ENCODE data around the gene DSCAML1.

GRCh38 chr11:117441146-117441975 lies 355.7 kb downstream of the DSCAML1 start:
- TF ChIP-seq CTCF (IDR thresholded peaks at IDR 0.05; ENCODE audit: low read depth, low read length): no peak
- no peak for TF ChIP-seq EZH2phosphoT487 (IDR thresholded peaks at IDR 0.05; ENCODE audit: low read depth)
